Right lung (tissue), 5 donors: ENCODE measurements around the gene VSTM4. TPM values are rescaled to one million over a fixed set of nuclear protein-coding genes. Genes with fewer than 3 reads are reported as not detected.

Source experiments
- DNase-seq, 2 donors: peaks; one replicate each; pipeline ENCODE4 v3.0.0-alpha.2; 2013
- polyA plus RNA-seq, 5 donors: library from polyadenylated mRNA; unstranded; fragments of 120-200 nt; gene quantifications; one replicate each; pipeline versions ENCODE4 v1.2.1 to v1.2.3, GENCODE V29; 2013; ENCODE audit warnings: inconsistent platforms in 1 of 5, low replicate concordance in 1 of 5; ENCODE audit not compliant: insufficient read length in 5 of 5, insufficient read depth in 1 of 5

Gene VSTM4
- polyA plus RNA-seq, 5 donors: 28.7 to 34.3 (median 30.6) TPM

- no peak for DNase-seq
These were observed 40.3 kb downstream of the VSTM4 start for GRCh38 chr10:49074836-49075682.

DNA sequence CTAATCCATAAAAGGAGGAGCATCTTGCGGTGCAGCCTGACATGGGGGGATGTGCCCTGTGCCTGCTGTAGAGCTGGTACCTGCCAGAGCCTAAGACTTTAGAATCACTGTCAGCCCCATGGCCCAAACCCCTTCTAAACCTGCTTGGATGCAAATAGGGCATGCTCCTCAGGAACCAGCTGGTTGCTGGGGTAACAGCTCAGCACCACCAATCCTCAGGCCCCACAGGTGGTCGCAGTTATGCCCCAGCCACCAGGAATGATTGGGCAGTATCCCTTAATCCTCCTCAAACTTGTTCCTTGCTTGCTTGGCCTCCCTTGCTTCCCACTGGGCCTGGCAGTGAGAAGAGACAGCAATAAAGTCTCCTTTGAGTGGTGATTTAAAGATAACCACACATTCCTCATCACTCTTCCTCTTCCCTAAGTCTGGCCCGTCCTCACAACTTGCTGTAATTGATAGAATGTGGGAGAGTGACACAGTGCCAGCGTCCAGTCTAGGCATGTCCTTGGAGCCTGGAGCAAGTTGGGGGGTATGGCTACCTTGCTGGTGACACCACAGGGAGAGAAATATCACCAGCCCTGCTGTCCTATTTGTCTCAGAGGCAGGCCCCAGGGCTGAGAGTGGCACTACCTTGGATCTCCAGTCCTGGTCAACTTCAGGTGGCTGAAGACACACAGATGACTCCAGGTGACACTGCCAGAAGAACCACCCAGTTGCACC lies 43.0 kb downstream of the VSTM4 start:
- no peak for DNase-seq

GRCh38 chr10:49071160-49071761 lies 44.1 kb downstream of the VSTM4 start:
- no peak for DNase-seq

DNA sequence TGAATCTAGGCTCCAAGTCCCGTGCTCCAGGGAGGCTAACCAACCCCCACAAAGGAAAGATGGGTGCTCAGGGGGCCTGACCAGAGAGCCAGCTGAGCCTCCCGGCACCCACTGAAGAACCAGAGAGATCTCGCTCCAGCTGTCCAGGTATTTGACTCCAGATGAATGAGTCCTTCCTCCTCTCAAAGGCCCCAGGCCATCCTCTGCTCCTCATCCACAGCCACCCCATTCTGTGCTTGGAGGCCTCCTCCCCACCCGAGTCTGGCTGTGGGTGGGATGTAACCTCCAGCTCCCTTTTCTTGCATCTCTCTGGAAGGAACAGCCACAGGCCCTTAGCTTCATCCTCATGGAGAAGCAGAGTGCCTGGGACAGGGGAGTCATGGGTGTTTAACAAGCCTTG lies 44.6 kb downstream of the VSTM4 start:
- DNase-seq: no peak

DNA sequence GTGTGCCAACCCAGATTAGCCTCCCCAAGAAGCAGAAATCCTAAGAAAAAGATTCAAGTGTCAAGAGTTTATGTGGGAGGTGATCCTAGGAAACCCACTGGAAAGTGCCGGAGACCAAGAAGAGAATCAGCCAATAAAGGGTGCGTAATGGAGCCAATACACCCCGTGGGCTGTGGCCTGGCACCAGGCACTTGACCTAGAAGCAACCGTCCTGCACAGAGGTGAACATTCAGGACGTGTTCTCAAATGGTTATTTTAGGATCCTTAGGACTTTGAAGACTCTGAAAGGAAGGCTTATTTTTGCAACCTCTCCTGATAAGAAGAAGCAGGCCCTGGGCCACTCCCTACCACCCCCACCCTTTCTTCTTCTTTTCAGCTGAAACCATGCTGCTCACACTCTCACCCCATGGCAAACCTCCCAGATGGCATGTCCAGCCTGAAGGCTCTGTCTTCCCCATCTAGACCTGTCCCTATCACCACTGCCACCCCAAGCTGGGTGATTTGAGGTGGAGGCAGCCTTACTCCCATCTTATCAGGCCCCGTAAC lies 46.6 kb downstream of the VSTM4 start:
- no peak for DNase-seq

DNA sequence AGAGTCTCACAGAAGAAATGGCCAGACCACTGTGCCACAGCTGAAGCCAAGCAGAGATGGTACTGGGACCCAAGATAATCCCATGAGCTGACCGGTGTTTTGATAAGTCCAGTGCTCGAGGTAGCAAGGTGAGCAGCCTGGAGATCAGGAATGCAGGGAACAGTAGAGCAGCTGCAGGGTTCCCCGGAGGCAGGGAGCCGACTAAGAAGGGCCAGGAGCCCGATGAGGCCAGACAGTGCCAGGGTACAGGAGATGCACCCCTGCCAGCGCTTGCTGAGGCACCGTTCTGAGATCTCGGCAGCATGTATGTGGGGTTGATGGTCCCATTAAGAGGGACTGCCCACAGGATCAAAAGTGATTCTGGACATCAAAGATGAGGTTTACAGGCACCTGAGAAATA lies 47.1 kb downstream of the VSTM4 start:
- no peak for DNase-seq

DNA sequence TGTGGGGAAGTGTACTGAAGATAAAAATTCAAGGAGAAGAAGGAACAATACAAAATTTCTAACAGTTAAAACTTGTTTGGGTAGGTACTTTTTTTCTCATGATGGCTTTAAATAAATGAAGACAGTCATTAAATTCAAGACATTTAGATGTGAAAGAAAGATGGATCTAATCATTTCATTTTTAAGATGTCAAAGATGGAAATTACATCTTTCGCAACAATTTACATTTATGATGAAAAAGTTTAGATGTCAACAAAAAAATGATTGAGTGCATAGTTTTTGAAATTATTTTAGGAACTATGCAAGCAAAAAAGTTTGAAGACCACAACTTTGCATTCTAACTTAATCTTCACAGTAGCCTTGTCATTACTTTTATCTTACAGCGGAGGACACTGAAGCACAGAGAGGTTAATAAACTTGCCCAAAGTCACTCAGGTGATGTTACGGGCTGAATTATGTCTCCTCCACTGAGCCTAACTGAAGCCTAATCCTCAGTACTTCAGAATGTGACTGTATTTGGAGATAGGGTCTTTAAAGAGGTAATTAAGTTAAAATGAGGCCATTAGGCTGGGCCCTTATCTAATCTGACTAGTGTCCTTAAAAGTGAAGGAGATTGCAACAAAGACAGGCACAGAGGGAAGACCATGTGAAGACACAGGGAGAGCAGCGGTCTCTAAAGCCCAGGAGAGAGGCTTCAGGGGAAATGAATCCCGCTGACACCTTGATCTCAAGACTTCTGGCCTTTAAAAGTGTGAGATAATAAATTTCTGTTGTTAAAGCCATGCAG lies 48.2 kb downstream of the VSTM4 start:
- DNase-seq: no peak

DNA sequence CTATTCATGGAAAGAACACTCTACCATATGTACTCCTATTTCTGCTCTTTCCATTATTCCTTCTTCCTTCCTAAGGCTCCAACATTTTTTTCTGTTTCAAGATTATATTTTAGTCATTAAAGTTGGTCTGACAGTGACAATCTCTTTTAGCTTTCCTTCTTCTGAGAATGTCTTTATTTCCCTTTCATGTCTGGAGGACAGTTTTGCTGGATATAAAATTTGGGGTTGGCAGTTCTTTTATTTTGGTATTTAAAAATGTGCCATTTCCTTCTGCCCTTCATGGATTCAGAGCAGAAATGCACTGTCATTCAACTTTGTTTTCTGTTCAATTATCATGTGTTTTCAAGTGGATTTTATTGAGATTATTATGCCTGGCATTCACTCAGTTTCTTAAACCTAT lies 53.1 kb downstream of the VSTM4 start:
- no peak for DNase-seq

GRCh38 chr10:49061667-49062066 lies 53.7 kb downstream of the VSTM4 start:
- DNase-seq: no peak

GRCh38 chr10:49058463-49059255 lies 56.7 kb downstream of the VSTM4 start:
- DNase-seq: no peak

DNA sequence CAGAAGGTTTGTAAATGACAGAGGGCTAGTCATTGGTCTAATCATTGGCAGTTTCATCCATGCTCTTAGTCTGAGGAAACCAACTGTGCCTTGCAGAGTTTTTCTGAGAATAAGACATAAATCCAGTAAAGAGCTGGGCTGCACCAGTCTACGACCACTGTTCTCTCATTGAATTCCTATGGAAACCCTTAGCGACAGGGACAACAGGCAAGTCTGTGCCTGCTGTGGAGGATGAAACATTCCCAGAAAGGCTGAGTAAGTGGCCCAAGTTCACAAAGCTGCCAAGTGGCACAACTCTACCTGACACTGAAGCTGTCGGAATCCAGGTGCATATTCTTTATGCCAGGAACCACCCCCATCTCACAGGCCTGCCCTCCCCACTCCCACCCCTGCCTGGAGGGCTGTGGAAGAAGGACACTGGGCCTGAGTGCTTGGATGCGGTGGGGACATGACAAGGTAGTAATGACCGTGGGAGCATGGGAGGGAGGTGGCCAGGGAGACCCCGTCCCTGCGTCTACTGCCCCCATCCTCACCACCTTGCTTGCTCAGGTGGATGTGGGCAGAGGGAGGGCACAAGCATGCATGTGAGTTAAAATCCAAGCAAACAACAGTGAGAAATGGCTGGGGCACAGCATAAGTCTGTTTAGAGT lies 58.0 kb downstream of the VSTM4 start:
- DNase-seq: no peak

DNA sequence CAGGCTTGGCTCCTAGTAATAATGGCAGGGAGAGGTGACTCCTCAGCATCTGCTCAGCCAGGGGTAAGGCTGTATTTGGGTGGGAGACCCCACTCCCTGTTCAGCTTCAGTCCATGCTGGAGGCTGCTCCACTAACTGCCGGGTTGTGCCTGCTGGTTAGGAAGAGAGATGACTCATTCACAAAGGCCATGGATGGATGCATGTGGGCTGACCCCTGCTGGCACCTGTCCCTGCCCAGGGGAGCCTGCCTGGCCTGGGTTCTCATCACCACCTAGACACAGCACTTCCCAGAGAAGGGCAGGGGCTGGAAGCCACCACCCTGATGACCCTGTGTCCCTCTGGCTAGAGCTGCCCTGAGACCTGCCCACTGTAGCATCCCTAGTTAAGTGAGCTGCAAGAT lies 59.0 kb downstream of the VSTM4 start:
- no peak for DNase-seq

- DNase-seq: no peak
These were observed 60.0 kb downstream of the VSTM4 start for GRCh38 chr10:49055221-49055849.

DNA sequence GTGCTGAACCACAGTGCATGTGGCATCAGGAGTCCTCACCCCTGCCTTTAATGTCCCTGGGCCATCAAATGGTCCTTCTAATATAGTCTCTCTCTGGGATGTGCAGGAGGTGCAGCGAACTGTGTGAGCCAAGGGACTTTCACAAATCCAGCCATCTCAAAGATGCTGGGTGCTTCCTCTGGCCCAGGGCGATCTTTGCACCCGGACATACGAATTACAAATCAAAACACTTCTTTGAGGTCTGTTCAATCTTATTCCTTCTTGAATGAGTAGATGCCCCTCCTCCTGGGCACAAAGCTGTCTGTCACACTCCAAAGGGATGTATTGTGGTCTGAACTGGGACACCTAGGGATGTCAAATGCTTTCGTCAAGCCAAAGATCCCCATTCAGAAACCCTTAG lies 60.6 kb downstream of the VSTM4 start:
- DNase-seq: no peak

- DNase-seq: no peak
These were observed 61.2 kb downstream of the VSTM4 start for GRCh38 chr10:49053998-49054692.

DNA sequence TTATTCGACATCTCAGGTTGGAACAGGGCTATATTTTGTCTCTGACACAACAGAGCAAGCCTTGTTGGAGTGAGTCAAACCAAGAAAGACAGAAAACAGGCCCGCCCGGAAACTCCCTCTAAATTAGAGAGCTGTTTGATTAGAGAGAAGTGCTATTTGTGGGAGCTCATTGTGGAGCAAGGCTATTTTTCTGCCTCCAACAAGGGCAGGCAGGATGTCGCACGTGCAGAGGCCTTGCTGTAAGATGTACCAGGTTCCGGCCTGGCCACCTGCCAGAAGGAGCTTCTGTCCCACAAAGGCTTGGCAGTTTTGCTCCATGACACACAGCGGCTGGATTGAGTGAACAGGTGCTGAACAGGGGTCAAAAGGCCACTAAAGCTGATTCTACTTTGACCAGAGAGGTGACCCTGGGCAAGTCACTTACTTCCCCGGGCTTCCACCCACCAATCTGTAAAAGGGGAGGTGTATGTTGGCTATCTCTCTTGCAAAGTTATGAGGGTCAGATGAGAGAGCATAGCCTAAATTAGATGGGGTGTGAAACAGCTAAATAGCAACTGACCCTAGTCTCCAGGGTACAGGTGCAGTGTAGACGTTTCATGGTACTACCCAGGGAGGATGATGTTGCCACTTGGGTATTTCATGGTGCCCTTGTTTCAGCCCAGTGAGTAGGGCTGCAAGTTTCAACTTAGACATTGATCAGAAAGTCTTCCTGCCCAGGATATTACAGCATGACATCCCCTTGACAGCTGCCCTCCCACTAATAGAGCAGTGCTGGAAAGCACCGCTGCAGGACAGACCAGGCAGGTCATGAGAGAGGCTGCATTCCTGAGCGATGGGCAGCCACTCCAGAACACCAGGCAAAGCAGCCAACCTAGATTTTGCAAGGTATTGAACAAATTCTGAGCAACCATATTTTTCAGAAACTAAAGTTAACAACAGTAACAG lies 62.0 kb downstream of the VSTM4 start:
- no peak for DNase-seq

GRCh38 chr10:49052069-49052468 lies 63.3 kb downstream of the VSTM4 start:
- DNase-seq: no peak

DNA sequence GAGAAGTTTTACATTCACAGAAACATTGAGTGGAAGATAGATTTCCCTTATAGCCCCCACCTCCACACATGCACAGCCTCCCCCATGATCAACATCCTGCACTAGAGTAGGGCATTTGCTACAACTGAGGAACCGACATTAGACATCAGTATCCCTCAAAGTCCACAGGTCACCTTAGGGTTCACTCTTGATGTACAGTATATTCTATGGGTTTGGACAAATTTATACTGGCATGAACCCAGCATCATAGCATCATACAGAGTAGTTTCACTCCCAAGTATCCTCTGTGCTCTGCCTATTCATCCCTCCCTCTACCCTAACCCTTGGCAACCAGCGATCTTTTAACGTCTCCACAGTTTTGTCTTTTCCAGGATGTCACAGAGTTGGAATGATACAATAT lies 64.4 kb downstream of the VSTM4 start:
- DNase-seq: no peak
